Erythroblast (primary cell): Measurements from ENCODE around the gene FGFR2.

Source experiments
- GATA1 ChIP-seq: IDR thresholded peaks from 2 replicates; pipeline ENCODE4 v1.6.1; 2011; ENCODE audit warnings: low read depth, mild to moderate bottlenecking, control low read depth, low read length, moderate library complexity
- POLR2A ChIP-seq: IDR thresholded peaks from 2 replicates; pipeline ENCODE4 v1.6.1; 2011; ENCODE audit warnings: mild to moderate bottlenecking, low read length

DNA sequence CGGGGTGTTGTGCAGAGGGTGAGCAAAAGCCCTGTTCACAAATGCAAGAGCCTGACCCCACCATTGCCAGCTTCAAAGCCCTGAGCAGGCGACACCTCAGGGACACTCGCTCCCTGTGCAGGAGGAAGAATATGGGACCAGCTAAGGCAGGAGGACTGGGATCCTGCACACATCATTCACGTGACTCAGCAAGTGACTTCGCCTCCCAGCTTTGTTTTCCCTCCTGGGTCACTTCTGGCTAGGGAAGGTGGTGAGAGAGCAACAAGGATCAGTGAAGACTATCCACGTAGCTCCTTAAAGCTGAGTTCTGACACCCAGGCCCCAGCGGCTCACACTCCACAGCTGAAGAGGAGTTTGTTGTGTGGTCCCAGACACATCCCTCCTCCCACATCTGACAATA, 164.3 kb downstream of the FGFR2 start:
- TF ChIP-seq POLR2A (no peak), GATA1 (no peak)
